ENCODE measurements around the gene SNAPC1.

DNA sequence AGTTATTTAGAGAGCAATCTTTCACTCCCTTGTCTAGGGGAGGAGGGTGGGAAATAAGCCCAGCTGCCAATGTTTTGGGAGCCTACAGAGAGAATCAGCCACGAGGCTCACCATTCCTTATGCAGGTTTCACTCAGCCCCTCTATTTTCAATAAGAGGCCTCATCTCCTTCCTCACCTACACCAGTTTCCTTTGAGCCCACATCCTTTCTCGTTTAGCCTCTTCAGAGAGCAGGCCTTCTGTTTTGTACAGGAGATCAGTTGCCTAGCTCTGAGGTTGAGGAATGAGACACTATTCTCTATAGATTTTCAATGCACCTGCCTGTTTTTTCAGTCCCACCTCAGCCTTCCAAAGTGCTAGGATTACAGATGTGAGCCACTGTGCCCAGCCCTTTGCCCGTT, 17.9 kb downstream of the SNAPC1 start:
- TF ChIP-seq, protein P1, sequence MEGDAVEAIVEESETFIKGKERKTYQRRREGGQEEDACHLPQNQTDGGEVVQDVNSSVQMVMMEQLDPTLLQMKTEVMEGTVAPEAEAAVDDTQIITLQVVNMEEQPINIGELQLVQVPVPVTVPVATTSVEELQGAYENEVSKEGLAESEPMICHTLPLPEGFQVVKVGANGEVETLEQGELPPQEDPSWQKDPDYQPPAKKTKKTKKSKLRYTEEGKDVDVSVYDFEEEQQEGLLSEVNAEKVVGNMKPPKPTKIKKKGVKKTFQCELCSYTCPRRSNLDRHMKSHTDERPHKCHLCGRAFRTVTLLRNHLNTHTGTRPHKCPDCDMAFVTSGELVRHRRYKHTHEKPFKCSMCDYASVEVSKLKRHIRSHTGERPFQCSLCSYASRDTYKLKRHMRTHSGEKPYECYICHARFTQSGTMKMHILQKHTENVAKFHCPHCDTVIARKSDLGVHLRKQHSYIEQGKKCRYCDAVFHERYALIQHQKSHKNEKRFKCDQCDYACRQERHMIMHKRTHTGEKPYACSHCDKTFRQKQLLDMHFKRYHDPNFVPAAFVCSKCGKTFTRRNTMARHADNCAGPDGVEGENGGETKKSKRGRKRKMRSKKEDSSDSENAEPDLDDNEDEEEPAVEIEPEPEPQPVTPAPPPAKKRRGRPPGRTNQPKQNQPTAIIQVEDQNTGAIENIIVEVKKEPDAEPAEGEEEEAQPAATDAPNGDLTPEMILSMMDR (IDR thresholded peaks at IDR 0.05 in 4 of 5, conservative IDR thresholded peaks at IDR 0.05 in 1 of 5): no peak
- no peak for TF ChIP-seq POLR2A (IDR thresholded peaks at IDR 0.05)
